Anterior cingulate cortex (tissue), 58 donors: ENCODE data around the gene KMT2E.

ENCODE experiments used
- DNase-seq, 58 donors: peaks; one replicate each; lab custom pipeline; 2025; lab: John Stamatoyannopoulos, UW

Gene KMT2E

GRCh38 chr7:105060437-105060836 is 46.4 kb downstream of the KMT2E start:
- no peak for DNase-seq

GRCh38 chr7:105060923-105061322 is 46.9 kb downstream of the KMT2E start:
- DNase-seq: no peak

GRCh38 chr7:105065104-105065503 is 51.1 kb downstream of the KMT2E start:
- DNase-seq: no peak

- no peak for DNase-seq
Measured at GRCh38 chr7:105067691-105068090, 53.7 kb downstream of the KMT2E start.

GRCh38 chr7:105068886-105069285 is 54.9 kb downstream of the KMT2E start:
- no peak for DNase-seq

GRCh38 chr7:105073143-105073542 is 59.1 kb downstream of the KMT2E start:
- DNase-seq: no peak

GRCh38 chr7:105079348-105079747 is 65.3 kb downstream of the KMT2E start:
- no peak for DNase-seq

- DNase-seq: no peak
Measured at GRCh38 chr7:105084581-105084980, 70.6 kb downstream of the KMT2E start.

- no peak for DNase-seq
Measured at GRCh38 chr7:105086850-105087249, 72.8 kb downstream of the KMT2E start.

GRCh38 chr7:105087981-105088380 is 74.0 kb downstream of the KMT2E start:
- DNase-seq: no peak

- DNase-seq: no peak
Measured at GRCh38 chr7:105088456-105088855, 74.5 kb downstream of the KMT2E start.

- DNase-seq: no peak
Measured at GRCh38 chr7:105094966-105095365, 81.0 kb downstream of the KMT2E start.

GRCh38 chr7:105096306-105096705 is 82.3 kb downstream of the KMT2E start:
- no peak for DNase-seq

- DNase-seq: no peak
Measured at GRCh38 chr7:105097619-105098018, 83.6 kb downstream of the KMT2E start.

- no peak for DNase-seq
Measured at GRCh38 chr7:105098863-105099515, 85.0 kb downstream of the KMT2E start.

GRCh38 chr7:105101864-105102263 is 87.9 kb downstream of the KMT2E start:
- no peak for DNase-seq

- DNase-seq: no peak
Measured at GRCh38 chr7:105102557-105103352, 88.8 kb downstream of the KMT2E start.

GRCh38 chr7:105105579-105105978 is 91.6 kb downstream of the KMT2E start:
- no peak for DNase-seq

- DNase-seq: no peak
Measured at GRCh38 chr7:105106473-105106872, 92.5 kb downstream of the KMT2E start.

GRCh38 chr7:105107458-105107857 is 93.5 kb downstream of the KMT2E start:
- no peak for DNase-seq

- DNase-seq: peak in 9 of 58 donors; percentile 8 to 55 (median 27)
Measured at GRCh38 chr7:105112440-105113418, 98.7 kb downstream of the KMT2E start.
